PC-3 (cell line): Measurements from ENCODE around the gene BCAS3. TPM values are rescaled to one million over a fixed set of nuclear protein-coding genes. Genes with fewer than 3 reads are reported as not detected.

Experiments used
- ATAC-seq: fragments of 200-7000 bp; cut with Tn5 transposase; 2 replicates; pipeline ENCODE4 v1.9.1; 2020; ENCODE audit warnings: mild to moderate bottlenecking, moderate library complexity
- BruUV-seq: library from RNA; stranded (reverse); fragments of 400-500 nt; replicated peaks from 2 replicates; lab custom pipeline; 2021; lab: Mats Ljungman, UMichigan
- CTCF ChIA-PET: fragments of 300-600 bp; sonication (Branson Sonifier 250); formaldehyde crosslinking; loops from one replicate; lab custom pipeline; 2022; ENCODE audit warnings: antibody characterized with exemption; lab: Charles Lee
- POLR2A ChIA-PET: fragments of 300-600 bp; sonication (Branson Sonifier 250); formaldehyde crosslinking; loops from one replicate; lab custom pipeline; 2022; ENCODE audit warnings: antibody characterized with exemption; ENCODE audit not compliant: unreplicated experiment; lab: Charles Lee
- DNase-seq: peaks from one replicate; pipeline ENCODE4 v3.0.0-alpha.2; 2015
- H2AFZ ChIP-seq: fragments of 300-600 bp; sonication (generic); 2 replicates; pipeline ENCODE4 v1.6.0; 2016; ENCODE audit warnings: antibody characterized with exemption, low read length
- H3F3A ChIP-seq: fragments of 300-600 bp; sonication (generic); one replicate; pipeline ENCODE4 v1.6.0; 2017; ENCODE audit warnings: antibody characterized with exemption, low read length, control low read depth, mild to moderate bottlenecking; ENCODE audit not compliant: unreplicated experiment
- H3K27ac ChIP-seq: fragments of 300-600 bp; sonication (generic); 2 replicates; pipeline ENCODE4 v1.5.1; 2016; ENCODE audit warnings: mild to moderate bottlenecking, low read length
- H3K27me3 ChIP-seq: fragments of 300-600 bp; sonication (generic); 2 replicates; pipeline ENCODE4 v1.6.1; 2016; ENCODE audit warnings: low read length, mixed read lengths
- H3K36me3 ChIP-seq: fragments of 300-600 bp; sonication (generic); 2 replicates; pipeline ENCODE4 v1.6.1; 2016; ENCODE audit warnings: low read depth, mixed run types, low read length, mixed read lengths
- H3K4me1 ChIP-seq: fragments of 300-600 bp; sonication (generic); 2 replicates; pipeline ENCODE4 v1.5.1; 2016; ENCODE audit warnings: low read length; ENCODE audit not compliant: insufficient read depth
- H3K4me2 ChIP-seq: fragments of 300-600 bp; sonication (generic); 2 replicates; pipeline ENCODE4 v1.6.0; 2016; ENCODE audit warnings: low read length
- H3K4me3 ChIP-seq: fragments of 300-600 bp; sonication (generic); 2 replicates; pipeline ENCODE4 v1.5.1; 2016; ENCODE audit warnings: mild to moderate bottlenecking, low read length, mixed read lengths
- H3K79me2 ChIP-seq: fragments of 300-600 bp; sonication (generic); 2 replicates; pipeline ENCODE4 v1.6.1; 2017; ENCODE audit warnings: low read length, mixed read lengths
- H3K9ac ChIP-seq: fragments of 300-600 bp; sonication (generic); 2 replicates; pipeline ENCODE4 v1.6.0; 2016; ENCODE audit warnings: mild to moderate bottlenecking, low read length
- H3K9me2 ChIP-seq: fragments of 300-600 bp; sonication (generic); replicated peaks from 2 replicates; pipeline ENCODE4 v1.6.1; 2016; ENCODE audit warnings: mixed run types, low read length, mixed read lengths
- H3K9me3 ChIP-seq: fragments of 300-600 bp; sonication (generic); 2 replicates; pipeline ENCODE4 v1.6.1; 2016; ENCODE audit warnings: low read length, mixed read lengths
- H4K20me1 ChIP-seq: fragments of 300-600 bp; sonication (generic); 2 replicates; pipeline ENCODE4 v1.6.1; 2016; ENCODE audit warnings: low read length, mixed read lengths
- CTCF ChIP-seq: fragments of 300-600 bp; sonication (generic); conservative IDR thresholded peaks from 2 replicates; pipeline ENCODE4 v1.5.1; 2017; ENCODE audit warnings: antibody characterized with exemption, low read depth, mild to moderate bottlenecking, low read length
- EZH2 ChIP-seq: fragments of 300-600 bp; sonication (generic); IDR thresholded peaks from one replicate; pipeline ENCODE4 v1.6.1; 2017; ENCODE audit warnings: antibody characterized with exemption, mild to moderate bottlenecking, low read length; ENCODE audit not compliant: unreplicated experiment
- EZH2phosphoT487 ChIP-seq: fragments of 300-600 bp; sonication (generic); IDR thresholded peaks from 2 replicates; pipeline ENCODE4 v1.6.1; 2018; ENCODE audit warnings: mild to moderate bottlenecking, antibody characterized with exemption, low read length, borderline replicate concordance
- intact Hi-C: fragments of 100-400 bp; cut with micrococcal nuclease; formaldehyde crosslinking; loops from 2 replicates; pipeline ENCODE4 v1.9.0; 2023
- total RNA-seq: library from RNA; depleted of rRNA; stranded (reverse); fragments of >200 nt; gene quantifications from 2 replicates; pipeline ENCODE4 v1.2.3, GENCODE V29; 2014

Gene BCAS3
- total RNA-seq, 1 experiment from 2014 or later = 25.9 TPM

GRCh38 chr17:61203671-61204131 is 526.0 kb downstream of the BCAS3 start:
- no peak for DNase-seq
- no peak for TF ChIP-seq CTCF
- TF ChIP-seq EZH2 = no peak
- no peak for TF ChIP-seq EZH2phosphoT487
- no peaks in the 10 kb centered on the region for H4K20me1 ChIP-seq
- intact Hi-C loops = loop anchor here (5.0 kb wide), 1 partner anchor 201 kb away; no protein-coding TSS in a partner anchor
- no peaks in the 10 kb centered on the region for H3K9me2 ChIP-seq
- H3K4me1 ChIP-seq = peaks cover 36% of the 10 kb centered on the region
- H3K4me3 ChIP-seq = no peak overlapping the region
- ChIA-PET POLR2A (no interaction called here), CTCF (no interaction called here)
- H3K9ac ChIP-seq = no peak overlapping the region
- no peaks in the 10 kb centered on the region for H3F3A ChIP-seq
- H3K27ac ChIP-seq = no peak overlapping the region
- H3K36me3 ChIP-seq = no peaks in the 10 kb centered on the region
- H3K79me2 ChIP-seq = no peaks in the 10 kb centered on the region
- H3K27me3 ChIP-seq = no peaks in the 10 kb centered on the region
- H2AFZ ChIP-seq = no peak overlapping the region
- ATAC-seq = no peak
- no peaks in the 10 kb centered on the region for H3K9me3 ChIP-seq
- H3K4me2 ChIP-seq = no peak overlapping the region
- BruUV-seq = no TSS peak

GRCh38 chr17:61204456-61204855 is 526.8 kb downstream of the BCAS3 start:
- no peak for ATAC-seq
- peaks cover 32% of the 10 kb centered on the region for H3K4me1 ChIP-seq
- no peak overlapping the region for H3K4me2 ChIP-seq
- H3K9me2 ChIP-seq = no peaks in the 10 kb centered on the region
- no peaks in the 10 kb centered on the region for H3K27me3 ChIP-seq
- H3K27ac ChIP-seq = no peak overlapping the region
- CTCF ChIA-PET = no interaction called here
- POLR2A ChIA-PET = no interaction called here
- no peak overlapping the region for H3K9ac ChIP-seq
- DNase-seq = no peak
- H3K9me3 ChIP-seq = no peaks in the 10 kb centered on the region
- no peaks in the 10 kb centered on the region for H3K36me3 ChIP-seq
- H3F3A ChIP-seq = no peaks in the 10 kb centered on the region
- no peak overlapping the region for H3K4me3 ChIP-seq
- intact Hi-C loops = loop anchor here (5.0 kb wide), 1 partner anchor 202 kb away; no protein-coding TSS in a partner anchor
- no peaks in the 10 kb centered on the region for H3K79me2 ChIP-seq
- H2AFZ ChIP-seq = no peak overlapping the region
- BruUV-seq = no TSS peak
- TF ChIP-seq CTCF = no peak
- TF ChIP-seq EZH2phosphoT487 = no peak
- TF ChIP-seq EZH2 = no peak
- H4K20me1 ChIP-seq = no peaks in the 10 kb centered on the region

GRCh38 chr17:61205401-61205800 is 527.8 kb downstream of the BCAS3 start:
- BruUV-seq = no TSS peak
- H3K79me2 ChIP-seq = no peaks in the 10 kb centered on the region
- DNase-seq = no peak
- H3K9ac ChIP-seq = no peak overlapping the region
- peaks cover 22% of the 10 kb centered on the region for H3K4me1 ChIP-seq
- H3K9me2 ChIP-seq = no peaks in the 10 kb centered on the region
- ChIA-PET CTCF (no interaction called here), POLR2A (no interaction called here)
- H3K27me3 ChIP-seq = no peaks in the 10 kb centered on the region
- H3K27ac ChIP-seq = no peak overlapping the region
- no peaks in the 10 kb centered on the region for H3K36me3 ChIP-seq
- no peak for ATAC-seq
- no peaks in the 10 kb centered on the region for H4K20me1 ChIP-seq
- TF ChIP-seq EZH2 = no peak
- TF ChIP-seq EZH2phosphoT487 = no peak
- no peak for TF ChIP-seq CTCF
- no peak overlapping the region for H3K4me3 ChIP-seq
- no peaks in the 10 kb centered on the region for H3K9me3 ChIP-seq
- no peak overlapping the region for H3K4me2 ChIP-seq
- no peak overlapping the region for H2AFZ ChIP-seq
- no peaks in the 10 kb centered on the region for H3F3A ChIP-seq
- intact Hi-C loops = no loop called here
